Femur (tissue), 1 donor: ENCODE measurements around the gene MRPL41.
"Not testable (repeated sequence)": the region's sequence is repeated elsewhere in the genome, so short reads cannot be mapped to it uniquely, and the experiment has no call there.

ENCODE experiments used
- DNase-seq: peaks from one replicate; pipeline ENCODE4 v3.0.0-alpha.2; 2017

Gene MRPL41

DNA sequence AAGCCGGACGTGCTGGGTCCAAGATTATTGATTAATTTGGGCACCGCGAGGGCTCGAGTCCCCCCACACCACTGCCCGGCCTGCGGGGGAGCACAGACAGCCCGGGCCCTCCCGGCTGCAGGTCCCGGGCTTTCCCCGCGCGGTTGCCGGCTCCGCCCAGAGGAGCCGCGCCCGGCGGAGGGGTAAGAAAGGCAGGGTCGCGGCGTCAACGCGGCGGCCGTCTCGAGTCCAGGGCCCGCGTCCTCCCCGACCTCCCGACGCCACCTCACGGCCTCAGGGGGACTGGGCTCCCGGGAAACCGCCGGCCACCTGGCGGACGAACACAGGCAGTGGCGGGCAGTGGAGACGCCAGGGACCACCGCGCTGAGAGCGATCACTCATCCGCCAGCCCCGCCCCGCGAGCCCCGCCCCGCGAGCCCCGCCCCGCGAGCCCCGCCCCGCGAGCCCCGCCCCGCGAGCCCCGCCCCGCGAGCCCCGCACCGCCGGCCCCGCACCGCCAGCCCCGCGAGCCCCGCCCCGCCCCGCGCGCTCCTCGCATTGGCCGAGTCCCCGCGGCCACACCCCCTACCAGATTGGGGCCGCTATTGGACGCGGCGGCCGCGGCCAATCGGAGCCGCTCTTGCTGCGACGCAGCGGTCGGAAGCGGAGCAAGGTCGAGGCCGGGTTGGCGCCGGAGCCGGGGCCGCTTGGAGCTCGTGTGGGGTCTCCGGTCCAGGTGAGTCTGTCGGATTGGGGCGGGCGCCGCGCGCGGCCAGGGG lies at the start of gene MRPL41:
TSS of gene MRPL41 (plus strand) at position 616 of the 758 bp plus-strand sequence. CDS start 203 bp downstream, outside the sequence.
- DNase-seq, result peak; percentile 94

DNA sequence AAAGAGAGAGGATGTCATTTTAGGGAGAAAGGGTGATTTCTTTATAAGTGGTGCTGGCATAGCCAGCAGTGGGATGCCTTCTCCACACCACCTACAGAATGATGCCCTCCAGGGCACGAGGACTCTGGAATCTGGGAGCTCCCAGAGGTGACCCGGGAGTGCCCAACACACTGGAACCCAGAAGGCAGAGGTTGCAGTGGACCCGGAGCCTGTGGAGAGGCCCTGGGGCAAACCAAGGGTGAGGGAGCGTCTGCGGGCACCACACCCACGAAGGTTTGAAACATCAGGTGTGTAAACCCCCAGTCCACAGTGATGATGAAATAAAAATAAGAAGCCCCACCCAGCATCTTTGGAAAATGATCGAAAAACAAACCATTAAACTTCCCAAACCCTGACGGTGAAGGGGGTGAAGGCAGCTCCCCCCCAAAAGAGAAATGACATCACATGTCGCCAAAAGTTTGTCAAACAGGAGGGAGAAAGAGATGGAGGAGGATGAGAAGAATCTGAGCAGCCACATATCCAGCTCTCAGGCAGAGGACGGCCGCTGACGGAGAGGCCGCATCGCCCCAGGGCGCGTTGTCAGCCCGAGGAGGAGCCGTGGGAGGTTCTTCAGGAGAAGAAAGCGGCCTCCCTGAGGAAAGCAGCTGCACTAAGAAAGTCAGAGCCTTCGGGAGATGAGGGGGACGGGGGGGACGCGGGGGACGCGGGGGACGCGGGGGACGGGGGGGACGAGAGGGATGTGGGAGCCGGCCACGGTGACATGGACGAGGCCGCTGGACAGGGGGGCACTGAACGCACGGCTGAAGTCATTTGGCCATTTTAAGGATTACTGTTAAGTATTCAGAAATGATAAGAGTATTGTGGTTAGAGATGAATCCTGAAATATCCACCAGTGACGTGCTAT lies 49.4 kb upstream of the MRPL41 start:
- no peak for DNase-seq

DNA sequence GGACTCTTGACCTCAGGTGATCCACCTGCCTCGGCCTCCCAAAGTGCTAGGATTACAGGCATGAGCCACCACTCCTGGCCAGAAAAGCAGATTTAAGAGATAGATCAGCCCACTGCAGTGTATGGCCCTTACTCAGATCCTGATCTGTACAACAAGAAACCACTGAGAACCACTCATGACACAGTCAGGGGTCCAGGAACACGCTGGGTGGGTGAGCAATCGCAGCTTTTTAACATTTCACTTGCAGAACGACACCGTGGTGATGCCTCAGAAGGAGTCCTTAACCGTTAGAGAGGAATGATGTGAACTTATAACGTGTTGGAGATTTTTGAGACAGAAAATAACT lies 47.3 kb upstream of the MRPL41 start:
- DNase-seq, result no peak

DNA sequence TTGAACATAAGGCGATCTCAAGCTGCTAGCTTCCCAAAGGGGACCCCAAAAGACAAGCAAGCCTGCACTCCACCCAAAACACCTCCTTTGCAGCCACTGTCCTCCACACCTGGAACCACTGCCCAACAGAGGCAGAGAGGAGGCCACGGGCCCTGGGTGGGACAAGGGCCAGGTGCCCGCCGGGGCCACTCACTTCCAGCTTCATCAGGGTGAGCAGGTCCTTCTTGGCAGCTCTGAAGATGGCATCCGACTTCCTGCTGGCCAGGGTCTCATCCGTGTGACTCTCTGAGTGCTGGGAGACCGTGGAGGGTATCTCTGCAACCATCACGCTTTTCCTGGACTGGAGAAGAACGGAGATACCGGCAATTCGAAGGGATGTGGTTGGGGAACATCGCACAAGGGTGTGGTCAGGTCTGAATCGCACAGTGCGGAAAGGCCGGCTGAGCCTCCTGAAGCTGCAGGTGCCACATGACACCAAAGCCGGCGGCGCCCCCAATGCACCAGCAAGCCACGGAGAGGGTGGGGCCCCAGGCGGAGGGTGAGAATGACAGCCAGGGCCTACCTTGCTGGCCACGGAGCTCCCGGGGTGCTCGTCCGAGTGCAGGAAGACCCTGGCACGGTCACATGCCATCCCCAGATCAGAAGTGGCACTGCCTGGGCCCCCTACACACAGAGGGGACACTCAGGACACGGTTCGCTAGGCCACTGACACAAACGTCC lies 46.1 kb upstream of the MRPL41 start:
- no peak for DNase-seq

DNA sequence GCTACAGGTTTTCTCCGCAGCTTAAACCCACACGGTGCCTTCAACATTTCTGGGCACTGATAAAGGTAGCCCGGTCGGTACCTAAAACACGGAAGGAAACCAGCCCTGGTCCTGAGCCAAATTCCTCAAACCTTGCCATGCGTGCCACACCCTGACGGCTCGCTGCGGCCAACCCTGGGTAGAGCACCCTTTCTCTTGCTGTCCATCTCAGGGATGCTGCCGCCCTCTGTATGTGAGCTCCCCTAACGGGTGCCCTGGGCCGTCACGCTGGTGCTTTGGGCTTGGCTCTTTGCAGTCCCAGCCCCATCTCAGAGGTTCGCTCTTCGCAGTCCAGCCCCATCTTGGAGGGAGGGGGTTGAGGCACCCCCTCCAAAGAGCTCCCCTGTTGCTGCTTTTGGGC lies 45.4 kb upstream of the MRPL41 start:
- DNase-seq, result no peak

DNA sequence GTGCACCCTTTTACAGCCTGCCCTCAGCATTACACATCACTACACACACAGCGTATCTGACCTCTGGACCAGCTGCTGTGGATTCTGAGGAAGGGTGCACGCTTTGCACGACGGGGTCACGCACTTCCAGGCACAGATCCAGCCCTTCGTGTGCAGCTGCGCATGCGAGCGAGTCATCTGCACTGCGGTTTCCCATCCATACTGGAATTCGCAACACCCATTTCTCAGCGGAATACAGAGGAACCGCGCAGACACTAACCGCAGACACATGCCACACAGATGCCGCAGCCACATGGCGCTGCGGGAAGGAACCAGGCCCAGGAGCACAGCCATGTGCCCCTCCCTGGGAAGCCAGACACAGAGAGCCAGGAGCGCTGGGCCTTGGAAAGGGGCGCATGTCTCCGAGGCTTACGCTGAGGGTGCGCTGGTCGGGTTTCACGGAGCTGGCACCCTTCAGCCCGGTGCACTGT lies 44.9 kb upstream of the MRPL41 start:
- no peak for DNase-seq

DNA sequence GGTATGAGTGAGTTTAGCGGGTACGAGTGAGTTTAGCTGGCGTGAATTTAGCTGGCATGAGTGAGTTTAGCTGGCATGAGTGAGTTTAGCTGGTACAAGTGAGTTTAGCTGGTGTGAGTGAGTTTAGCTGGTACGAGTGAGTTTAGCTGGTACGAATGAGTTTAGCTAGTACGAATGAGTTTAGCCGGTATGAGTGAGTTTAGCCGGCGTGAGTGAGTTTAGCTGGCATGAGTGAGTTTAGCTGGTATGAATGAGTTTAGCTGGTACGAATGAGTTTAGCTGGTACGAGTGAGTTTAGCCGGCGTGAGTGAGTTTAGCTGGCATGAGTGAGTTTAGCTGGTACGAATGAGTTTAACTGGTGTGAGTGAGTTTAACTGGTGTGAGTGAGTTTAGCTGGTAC lies 42.5 kb upstream of the MRPL41 start:
- DNase-seq, result no peak

DNA sequence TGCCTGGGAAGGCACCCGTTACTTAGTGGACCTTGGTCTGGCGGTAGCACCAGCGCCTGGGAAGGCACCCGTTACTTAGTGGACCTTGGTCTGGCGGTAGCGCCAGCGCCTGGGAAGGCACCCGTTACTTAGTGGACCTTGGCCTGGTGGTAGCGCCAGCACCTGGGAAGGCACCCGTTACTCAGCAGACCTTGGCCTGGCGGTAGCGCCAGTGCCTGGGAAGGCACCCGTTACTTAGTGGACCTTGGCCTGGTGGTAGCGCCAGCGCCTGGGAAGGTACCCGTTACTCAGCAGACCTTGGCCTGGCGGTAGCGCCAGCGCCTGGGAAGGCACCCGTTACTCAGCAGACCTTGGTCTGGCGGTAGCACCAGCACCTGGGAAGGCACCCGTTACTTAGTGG lies 40.6 kb upstream of the MRPL41 start:
- DNase-seq, result not testable (repeated sequence)

DNA sequence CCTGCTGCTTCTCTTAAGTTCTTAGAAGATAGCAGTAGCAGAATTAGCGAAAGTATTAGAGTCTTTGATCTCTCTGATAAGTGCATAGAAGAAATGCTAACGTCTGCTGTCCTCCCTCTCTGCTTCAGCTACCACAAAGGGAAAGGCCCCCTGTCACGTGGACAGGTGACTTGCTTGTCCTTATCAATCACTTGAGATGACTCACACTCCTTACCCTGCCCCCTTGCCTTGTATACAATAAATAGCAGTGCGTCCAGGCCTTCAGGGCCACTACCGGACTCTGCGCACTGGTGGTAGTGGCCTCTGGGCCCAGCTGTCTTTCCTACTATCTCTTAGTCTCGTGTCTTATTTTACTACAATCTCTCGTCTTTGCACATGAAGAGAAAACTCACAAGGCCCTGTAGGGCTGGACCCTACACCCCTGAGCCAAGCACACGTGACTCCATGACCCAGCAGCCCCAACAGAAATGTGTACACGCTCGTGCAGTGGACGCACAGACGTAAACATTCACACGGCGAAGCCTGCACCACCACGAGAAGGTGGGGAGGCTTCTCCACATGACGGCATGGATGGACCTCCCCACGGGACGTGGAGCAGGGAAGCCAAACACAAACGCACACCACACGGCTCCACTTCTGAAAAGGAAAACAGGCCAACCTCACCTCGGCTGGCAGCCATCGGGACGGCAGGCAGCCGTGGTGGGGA lies 39.8 kb upstream of the MRPL41 start:
- DNase-seq, result no peak

DNA sequence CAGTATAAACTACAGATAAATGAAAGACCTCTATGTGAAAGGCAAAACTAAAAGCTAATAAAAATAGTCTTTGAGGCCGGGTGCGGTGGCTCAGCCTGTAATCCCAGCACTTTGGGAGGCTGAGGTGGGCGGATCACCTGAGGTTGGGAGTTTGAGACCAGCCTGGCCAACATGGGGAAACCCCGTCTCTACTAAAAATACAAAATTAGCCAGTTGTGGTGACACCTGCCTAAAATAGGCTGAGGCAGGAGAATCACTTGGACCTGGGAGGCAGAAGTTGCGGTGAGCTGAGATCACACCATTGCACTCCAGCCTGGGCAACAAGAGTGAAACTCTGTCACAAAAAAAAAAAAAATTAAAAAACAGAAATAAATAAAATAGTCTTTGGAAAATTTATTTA lies 38.5 kb upstream of the MRPL41 start:
- DNase-seq, result not testable (repeated sequence)

DNA sequence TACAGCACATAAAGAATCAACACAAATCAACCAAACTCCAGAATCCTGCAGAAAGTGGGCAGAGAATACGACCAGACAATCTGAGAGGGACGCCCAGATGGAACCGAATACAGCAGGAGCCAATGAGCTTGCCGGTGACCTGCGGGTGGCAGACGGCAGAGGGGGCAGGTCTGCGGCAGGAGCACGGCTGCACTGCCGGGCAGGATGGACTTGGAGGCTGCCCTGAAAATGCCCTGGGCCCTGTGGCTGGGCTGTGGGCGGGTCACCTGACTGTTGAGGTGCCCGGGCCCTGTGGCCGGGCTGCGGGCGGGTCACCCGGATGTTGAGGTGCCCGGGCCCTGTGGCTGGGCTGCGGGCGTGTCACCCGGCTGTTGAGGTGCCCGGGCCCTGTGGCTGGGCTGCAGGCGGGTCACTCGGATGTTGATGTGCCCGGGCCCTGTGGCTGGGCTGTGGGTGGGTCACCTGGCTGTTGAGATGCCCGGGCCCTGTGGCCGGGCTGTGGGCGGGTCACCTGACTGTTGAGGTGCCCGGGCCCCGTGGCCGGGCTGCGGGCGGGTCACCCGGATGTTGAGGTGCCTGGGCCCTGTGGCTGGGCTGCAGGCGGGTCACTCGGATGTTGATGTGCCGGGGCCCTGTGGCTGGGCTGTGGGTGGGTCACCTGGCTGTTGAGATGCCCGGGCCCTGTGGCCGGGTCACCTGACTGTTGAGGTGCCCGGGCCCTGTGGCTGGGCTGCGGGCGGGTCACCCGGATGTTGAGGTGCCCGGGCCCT lies 37.7 kb upstream of the MRPL41 start:
- not testable (repeated sequence) for DNase-seq

DNA sequence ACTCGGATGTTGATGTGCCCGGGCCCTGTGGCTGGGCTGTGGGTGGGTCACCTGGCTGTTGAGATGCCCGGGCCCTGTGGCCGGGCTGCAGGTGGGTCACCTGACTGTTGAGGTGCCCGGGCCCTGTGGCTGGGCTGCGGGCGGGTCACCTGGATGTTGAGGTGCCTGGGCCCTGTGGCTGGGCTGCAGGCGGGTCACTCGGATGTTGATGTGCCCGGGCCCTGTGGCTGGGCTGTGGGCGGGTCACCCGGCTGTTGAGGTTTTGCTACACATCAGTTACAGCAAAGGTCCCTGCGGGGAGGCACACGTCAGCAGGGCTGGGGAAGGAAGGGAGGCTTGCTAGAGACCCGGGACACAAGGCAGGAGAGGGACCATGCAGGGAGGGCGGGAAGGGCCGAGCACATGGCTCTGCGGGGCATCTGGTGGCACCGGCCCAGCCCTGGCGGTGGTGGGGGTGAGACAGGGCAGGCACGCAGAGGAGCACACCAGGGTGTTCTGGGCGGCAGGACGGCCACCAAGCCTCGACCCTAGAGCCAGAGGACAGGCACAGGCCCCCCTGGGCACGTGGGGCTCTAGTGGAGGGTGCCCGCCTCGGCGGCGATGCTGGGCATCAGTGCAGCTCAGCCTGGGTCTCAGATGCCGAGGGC lies 36.9 kb upstream of the MRPL41 start:
- DNase-seq, result no peak

DNA sequence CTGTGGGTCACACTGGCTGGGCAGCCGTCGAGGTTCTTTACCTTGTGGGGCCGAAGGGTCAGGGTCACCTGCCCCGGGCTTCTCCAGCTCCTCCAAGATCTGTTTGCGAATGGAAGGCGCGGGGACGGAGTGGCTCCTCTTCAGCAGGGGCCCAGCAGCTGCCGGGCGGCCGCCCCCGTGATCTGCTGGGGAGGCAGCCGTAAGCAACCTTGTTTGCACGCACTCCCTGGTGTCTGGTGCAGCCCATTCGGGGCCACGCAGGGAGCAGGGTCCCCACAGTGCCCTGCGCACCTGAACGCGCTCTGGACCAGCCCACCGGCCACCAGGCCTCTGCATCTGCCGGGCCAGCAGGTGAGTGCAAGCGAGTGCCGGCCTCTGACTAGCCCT lies 36.3 kb upstream of the MRPL41 start:
- no peak for DNase-seq

DNA sequence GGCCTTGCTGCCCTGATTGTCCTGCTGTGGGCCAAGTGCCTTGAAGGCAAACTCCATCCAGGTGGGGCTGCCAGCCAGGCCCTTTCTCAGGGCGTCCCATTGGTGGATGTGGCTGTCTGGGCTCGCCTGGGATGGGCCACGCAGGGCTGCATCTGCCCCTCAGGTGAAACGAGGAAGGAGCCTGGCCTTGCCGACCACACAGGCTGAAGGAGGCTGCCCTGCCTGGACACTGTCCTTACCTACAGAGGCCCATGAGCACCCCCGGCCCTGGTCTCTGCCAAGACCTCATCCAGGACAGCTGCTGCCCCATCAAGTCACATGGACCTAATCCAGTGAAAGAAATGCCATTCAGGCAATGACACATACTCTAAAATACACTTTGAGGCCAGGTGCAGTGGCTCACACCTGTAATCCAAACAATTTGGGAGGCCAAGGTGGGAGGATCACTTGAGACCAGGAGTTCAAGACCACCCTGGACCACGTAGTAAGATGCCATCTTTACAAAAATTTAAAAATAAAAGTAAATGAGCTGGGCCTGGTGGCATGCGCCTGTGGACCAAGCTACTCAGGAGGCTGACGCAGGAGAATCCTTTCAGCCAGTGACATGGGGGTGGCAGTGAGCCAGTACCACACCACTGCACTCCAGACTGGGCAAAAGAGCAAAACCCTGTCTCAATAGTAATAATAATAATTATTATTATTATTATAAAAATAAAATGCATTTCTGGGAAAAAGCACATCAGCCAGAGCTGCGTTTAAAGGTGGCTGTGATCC lies 35.3 kb upstream of the MRPL41 start:
- no peak for DNase-seq

DNA sequence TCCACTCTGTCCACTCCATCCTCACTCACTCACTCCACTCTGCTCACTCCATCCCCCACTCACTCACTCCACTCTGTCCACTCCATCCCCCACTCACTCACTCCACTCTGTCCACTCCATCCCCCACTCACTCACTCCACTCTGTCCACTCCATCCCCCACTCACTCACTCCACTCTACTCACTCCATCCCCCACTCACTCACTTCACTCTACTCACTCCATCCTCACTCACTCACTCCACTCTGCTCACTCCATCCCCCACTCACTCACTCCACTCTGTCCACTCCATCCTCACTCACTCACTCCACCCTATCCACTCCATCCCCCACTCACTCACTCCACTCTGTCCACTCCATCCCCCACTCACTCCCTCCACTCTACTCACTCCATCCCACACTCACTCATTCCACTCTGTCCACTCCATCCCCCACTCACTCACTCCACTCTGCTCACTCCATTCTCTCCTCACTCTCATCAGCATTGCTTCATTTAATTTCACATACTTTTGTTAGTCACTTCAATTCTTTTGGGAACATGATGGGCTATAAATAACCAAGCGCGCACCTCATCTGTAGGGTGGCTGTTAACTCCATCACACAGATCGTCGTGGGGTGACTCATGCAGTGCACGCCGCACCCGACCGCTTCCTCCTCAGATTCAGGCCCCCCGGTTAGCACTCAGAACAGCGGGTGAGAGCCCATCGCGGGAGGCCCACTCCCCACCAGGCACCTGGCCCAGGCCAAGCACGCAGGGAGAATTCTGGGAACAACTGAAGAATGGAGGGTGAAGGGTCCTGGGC lies 32.8 kb upstream of the MRPL41 start:
- DNase-seq, result not testable (repeated sequence)

DNA sequence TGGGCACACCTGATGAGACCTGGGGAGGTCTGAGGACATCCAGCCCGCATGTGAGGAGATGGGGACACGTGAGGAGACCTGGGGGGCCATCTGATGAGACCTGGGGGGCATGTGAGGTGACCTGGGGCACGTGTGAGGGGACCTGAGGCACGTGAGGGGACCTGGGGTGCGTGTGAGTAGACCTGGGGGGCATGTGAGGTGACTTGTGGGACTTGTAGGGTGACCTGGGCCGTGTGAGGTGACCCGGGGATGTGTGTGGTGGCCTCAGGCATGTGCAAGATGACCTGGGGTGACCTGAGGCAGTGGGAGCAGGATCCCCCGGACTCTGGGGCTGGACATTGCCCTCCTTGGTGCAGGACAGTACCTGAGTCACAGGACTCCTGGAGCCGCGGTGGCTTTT lies 32.1 kb upstream of the MRPL41 start:
- DNase-seq, result no peak

DNA sequence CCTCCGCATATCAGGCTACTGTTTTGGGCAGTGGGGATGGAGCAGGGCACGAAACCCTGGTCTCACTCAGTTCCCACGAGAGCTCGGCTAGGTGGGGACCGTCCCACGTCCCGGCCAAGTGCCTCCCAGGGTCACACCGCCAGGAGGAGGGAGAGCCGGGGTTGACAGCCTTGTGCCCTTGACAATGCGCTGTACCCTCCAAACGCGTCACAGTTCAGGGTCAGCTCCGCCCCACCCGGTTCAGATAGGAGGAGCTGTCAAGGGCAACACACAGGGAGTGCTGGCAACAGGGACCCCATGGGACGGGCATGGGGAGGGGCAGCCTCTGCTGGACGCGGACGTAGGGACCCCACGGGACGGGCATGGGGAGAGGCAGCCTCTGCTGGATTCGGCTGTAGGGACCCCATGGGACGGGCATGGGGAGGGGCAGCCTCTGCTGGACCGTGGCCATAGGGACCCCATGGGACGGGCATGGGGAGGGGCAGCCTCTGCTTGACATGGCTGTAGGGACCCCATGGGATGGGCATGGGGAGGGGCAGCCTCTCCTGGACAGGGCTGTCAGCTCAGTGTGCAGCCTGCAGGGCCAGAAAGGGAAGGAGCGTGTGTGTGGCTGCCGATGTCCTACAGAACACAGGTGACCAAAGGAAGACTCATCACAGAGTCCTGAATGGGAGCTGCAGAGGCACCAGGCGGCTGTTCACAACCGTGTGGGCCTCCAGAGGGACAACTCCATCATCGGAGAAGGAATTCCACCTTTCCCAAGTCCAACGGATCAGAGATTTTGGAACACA lies 30.9 kb upstream of the MRPL41 start:
- no peak for DNase-seq

DNA sequence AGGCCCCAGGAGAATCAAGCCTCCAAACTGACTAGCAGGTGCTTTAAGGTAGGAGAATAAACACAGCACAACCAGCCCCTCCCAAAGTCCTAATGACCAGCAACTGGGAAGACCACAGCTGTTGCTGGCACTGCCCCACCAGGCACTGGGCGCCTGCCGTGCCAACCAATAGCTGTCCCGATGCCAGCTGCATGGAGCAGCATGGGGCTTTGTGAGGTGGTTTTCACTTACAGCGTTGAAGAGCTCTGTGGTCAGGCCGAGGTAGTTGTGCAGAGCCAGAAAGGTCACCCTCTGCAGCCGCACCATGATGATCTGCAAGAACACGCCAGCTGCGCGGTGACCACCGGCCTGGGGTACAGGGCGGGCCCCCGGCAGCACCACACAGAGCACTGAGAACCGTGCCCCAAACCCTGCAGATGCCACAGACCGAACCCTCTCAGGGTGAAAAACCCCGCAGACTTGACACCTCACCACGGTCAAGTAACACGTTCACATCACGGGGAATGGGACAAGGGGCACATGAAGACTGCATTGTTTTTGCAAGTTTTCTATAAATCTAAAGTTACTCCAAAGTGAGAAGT lies 30.2 kb upstream of the MRPL41 start:
- DNase-seq, result peak; percentile 54
